Inflammatory macrophage (primary cell): ENCODE data around the gene GBE1.
"Not testable (repeated sequence)": the region's sequence is repeated elsewhere in the genome, so short reads cannot be mapped to it uniquely, and the experiment has no call there.

Experiments
- DNase-seq, 2 donors: peaks; one replicate each; pipeline ENCODE4 v3.0.0-alpha.2; 2020 to 2022

Gene GBE1

GRCh38 chr3:81530180-81530939 lies 231.1 kb downstream of the GBE1 start:
- DNase-seq, result no peak

GRCh38 chr3:81521855-81522254 lies 239.6 kb downstream of the GBE1 start:
- DNase-seq, result no peak

DNA sequence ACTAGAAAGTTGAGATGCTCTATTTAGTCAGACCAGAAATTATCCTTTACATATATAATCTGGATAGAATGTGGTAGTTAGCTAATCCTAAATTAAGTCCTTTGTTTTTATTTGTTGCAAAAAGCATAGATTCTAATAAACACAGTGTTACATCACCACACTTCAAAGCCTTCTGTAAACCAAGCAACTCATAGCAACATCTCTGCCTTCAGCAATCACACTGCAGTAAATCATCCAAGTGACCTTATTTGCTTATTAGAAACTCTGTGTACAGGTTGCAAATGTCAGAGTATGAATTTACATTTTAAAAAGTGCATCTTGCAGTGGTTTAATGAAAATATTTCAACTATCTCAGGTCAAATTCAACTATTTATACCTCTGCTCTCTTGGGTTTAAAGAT lies 242.5 kb downstream of the GBE1 start:
- no peak for DNase-seq

DNA sequence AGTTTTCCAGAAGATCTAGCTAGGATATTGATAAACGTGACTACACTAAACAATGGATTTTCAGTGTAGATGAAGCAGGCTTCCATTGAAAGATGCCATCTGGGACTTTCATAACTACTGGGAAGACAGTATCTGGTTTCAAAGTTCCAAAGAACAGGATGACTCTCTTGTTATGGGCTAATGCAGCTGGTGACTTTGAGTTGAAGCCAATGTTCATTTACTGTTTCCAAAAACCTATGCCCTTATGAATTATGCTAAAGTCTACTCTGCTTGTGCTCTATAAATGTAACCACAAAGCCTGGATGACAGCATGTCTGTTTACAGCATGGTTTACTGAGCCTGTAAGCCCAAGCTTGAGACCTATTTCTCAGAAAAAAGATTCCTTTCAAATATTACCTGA lies 245.4 kb downstream of the GBE1 start:
- no peak for DNase-seq

GRCh38 chr3:81513591-81513990 lies 247.9 kb downstream of the GBE1 start:
- no peak for DNase-seq

DNA sequence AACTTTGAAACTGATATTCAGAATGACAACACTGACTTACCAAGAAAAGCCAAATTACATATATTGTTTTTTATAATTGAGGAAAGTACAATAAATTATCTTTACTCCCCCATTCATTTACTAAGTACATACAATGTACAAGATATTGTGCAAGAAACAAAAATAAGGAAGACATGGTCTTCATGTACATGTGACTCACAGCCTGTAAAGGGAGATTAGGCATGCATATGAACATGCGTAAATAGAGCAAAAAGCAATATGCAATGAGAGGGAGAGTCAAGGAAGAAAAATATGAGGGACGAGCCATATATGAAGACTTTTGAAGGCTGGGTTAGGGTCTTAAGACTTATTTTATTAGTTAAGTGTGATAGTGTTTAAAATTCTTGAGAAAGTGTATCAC lies 258.4 kb downstream of the GBE1 start:
- peak; percentile 14 to 42 for DNase-seq

DNA sequence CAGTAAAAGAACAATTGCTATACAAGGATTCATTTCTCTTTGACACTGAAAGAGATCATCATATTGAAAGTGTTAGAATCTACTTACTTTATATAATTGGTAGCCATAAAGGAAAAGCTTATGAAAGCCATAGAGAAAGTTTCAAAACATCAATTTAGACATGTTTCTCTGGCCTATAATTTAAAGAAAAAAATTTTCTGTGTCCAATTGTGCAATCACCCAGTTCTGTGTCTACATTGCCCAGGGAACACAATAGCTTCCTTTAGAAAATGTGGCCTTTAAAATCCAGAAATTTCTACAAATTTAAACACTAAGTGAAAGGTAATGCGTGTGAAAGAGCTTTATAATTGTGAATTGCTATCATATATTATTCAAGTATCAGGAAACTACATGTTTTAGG lies 259.2 kb downstream of the GBE1 start:
- DNase-seq, result peak in 1 of 2 donors; percentile 67

- no peak for DNase-seq
Observed at GRCh38 chr3:81500039-81500438, 261.4 kb downstream of the GBE1 start.

DNA sequence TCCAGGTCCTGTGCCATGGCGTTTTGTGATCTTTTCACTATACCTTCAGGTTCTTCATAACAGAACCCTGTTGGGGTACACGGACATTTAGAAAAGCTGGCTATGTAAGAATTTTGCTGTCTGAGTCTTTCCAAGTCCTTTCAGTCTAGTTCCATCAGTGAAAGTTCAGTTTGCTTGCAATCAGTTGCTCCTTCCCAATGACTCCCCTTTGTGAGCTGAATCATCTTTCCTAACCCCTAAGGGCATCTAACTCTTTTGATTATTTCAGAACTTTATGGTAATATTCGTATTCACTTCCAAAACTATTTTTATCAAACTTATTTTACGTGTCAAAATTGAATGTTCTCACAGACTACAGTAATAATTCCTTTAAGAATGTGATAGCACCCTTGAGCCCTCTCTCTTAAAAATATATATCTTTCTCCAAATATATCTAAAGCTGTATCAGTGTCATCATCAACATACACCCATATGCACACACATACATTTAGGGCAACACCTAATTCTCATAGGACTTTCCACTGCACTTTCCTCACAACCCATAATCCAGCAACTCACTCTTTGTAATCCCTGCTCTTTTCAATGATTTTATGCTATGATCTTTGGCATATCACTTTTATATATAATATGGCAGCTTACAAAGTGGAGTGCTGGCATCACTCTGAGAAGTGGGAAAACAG lies 263.7 kb downstream of the GBE1 start:
- no peak for DNase-seq

DNA sequence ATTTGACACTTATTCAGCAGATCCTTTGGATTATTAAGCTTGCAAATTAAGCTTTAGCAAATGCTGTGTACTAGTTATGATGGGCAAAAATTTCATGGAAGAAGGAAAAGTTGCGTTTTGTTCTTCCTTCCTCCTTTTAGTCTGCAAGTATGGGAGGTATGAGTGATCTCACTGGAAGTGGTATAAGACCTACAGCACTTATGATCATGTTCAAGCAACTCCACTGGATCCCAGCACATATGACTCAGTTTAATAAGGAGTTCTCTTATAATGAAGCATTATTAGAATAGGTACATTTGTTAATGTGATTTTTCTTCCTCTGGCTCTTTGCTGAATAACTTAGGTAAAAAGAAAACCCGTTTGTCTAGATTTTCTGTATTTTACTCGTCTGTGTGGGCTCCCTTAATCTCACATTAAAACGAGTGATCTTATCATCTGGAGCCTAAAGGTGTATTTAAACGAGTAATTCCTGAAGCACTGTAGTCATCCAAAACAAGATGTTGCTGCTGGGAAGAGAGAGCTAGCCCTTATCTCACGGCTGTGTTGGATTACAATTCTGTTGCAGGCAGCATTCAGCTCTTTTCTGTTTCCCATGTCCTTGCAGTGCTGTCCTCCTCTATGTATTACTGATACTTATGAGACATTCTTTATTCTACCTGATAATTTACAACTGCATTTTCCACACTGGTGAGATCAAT lies 264.9 kb downstream of the GBE1 start:
- DNase-seq, result no peak

DNA sequence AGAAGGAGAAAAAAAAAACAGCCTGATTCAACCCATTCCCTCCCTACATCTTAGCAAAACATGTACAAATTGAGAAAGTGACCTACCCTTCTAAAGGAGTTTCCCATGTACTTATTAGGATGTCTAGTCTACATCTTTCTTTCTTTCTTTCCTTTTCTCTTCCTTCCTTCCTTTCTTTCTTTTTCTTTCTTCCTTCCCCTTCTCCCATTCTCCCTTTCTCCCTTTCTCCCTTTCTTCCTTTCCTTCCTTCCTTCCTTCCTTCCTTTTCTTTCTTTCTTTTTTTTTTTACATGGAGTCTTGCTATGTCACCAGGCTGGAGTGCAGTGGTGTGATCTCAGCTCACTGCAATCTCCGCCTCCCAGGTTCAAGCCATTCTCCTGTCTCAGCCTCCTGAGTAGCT lies 269.0 kb downstream of the GBE1 start:
- DNase-seq, result not testable (repeated sequence)

- peak; percentile 66 to 87 for DNase-seq
Observed at GRCh38 chr3:81492040-81492439, 269.4 kb downstream of the GBE1 start.

- DNase-seq, result peak; percentile 87 to 89
Observed at GRCh38 chr3:81490541-81491288, 270.7 kb downstream of the GBE1 start.

GRCh38 chr3:81485444-81485865 lies 276.0 kb downstream of the GBE1 start:
- peak; percentile 24 to 57 for DNase-seq

DNA sequence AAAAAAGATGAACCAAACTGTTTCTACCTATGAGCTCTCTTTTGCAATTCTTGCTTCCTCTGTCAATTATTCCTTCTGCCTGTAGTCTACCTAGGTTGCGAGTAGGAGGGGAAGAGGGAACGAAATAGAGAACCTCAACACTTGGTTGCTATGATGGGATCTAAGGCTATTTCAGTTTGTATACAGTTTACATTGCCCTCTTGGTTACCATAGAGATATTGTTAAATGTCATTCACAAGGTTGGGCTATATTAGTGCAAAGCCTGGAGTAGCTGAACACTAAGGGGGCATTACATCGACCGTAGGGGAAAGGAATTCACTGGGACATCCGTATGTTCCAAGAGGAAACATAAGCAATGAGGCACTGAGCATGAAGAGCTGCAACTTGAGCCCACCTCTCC lies 276.9 kb downstream of the GBE1 start:
- DNase-seq, result no peak

DNA sequence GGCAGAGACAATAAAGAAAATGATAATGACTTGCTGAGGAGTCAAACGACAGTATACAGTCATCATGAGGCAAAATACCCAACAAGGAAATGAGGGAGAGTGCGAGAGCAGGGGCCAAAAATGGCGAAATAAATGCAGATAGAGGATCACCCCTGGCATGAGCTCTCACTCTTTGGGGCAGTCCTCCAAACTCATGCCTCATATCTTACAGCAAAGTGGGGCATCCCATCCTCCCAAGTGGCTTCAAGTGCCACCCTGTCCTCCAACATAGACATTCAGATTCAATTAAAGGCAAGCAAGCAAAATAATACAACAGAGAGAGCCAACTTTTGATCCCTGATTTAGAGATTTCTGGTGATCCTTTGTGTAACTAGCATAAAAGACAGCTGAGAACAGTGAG lies 278.4 kb downstream of the GBE1 start:
- no peak for DNase-seq

GRCh38 chr3:81477740-81478139 lies 283.7 kb downstream of the GBE1 start:
- no peak for DNase-seq

DNA sequence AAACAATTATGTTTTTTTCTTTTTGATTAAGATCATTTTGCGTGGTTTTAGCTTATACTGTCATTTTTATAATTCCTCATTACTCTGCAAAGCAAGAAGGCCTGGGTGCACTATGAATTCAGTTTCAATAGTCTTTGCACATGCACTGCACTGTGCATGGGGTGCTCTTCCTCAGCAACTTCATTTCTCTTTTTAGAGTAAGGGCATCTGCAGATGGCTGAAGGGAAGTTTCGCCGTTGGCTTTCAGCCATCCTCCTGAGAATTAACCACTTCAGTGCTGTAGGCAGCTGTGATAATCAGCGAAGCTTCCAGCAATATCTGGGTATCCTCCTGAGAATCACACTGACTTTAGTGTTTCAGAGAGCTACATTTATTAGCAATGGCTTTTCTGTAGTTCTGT lies 284.8 kb downstream of the GBE1 start:
- no peak for DNase-seq

GRCh38 chr3:81472600-81473362 lies 288.7 kb downstream of the GBE1 start:
- DNase-seq, result no peak

GRCh38 chr3:81470524-81471278 lies 290.7 kb downstream of the GBE1 start:
- no peak for DNase-seq

GRCh38 chr3:81468391-81468790 lies 293.1 kb downstream of the GBE1 start:
- DNase-seq, result no peak

DNA sequence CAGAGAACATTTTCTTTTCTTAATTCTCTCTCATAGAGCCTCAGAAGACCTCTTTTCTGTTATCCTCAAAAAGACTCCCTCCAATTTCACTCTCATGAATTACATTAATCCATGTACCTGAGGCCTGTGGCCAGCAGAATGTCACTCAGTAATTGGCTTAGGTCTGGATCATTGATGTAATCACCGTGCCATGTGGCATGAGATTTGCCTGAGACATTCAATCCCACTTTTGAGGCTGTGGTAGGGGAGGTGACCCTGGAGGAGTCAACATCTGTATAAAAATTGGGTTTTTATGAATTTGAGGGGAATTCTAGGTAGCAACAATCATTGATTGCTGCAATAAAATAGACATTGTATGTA lies 295.3 kb downstream of the GBE1 start:
- DNase-seq, result no peak
